GM21576 (cell line): ENCODE data around the gene AGPAT3.
A peak's percentile ranks its signal among the peaks of the same experiment; 100 is the strongest.

Source experiments
- ATAC-seq: cut with Tn5 transposase; IDR thresholded peaks from one replicate; pipeline ENCODE4 v1.9.1; 2021; ENCODE audit warnings: mild to moderate bottlenecking, moderate library complexity; ENCODE audit not compliant: unreplicated experiment

AGPAT3 gene

DNA sequence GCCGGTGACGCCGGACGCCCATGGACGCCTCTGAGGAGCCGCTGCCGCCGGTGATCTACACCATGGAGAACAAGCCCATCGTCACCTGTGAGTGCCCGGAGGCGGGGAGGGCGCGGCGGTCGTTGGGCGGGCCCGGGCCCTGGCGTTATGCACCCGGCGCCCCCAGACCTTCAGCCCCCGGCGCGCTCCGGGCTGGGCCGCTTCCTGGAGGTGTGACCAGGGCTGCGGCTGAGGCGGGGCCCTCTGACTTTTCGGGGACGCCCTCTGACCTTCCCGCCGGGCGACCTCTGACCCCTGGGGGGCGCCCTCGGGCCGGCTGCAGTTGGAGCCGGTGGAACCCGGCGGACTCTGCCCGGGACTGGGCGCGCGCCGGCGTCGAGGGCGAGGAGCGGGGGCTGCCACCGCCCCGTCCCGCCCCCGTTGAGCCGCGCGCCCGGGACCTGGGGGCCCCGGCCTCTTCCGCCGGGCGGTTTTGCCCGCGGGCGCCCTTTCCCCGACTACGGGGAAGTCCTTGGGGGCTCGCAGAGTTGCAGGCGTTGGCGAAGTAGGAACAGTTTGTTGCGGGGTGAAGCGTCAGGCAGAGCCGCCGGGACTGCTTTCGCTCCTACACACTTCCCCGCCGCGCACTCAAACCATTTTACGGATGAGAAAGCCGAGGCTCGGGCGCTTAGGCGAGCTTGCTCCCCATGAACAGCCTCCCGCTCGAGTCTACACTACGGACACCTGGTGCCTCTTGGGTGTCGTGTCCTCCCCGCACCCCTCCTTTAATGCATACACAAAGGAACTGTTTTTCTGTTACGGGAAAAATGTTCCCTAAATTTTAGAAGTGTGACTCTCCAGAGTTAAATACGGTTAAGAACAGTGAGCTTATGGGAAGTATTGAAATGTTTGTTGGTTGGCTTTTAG is 147.7 kb downstream of the AGPAT3 start:
- peak; percentile 63 for ATAC-seq

DNA sequence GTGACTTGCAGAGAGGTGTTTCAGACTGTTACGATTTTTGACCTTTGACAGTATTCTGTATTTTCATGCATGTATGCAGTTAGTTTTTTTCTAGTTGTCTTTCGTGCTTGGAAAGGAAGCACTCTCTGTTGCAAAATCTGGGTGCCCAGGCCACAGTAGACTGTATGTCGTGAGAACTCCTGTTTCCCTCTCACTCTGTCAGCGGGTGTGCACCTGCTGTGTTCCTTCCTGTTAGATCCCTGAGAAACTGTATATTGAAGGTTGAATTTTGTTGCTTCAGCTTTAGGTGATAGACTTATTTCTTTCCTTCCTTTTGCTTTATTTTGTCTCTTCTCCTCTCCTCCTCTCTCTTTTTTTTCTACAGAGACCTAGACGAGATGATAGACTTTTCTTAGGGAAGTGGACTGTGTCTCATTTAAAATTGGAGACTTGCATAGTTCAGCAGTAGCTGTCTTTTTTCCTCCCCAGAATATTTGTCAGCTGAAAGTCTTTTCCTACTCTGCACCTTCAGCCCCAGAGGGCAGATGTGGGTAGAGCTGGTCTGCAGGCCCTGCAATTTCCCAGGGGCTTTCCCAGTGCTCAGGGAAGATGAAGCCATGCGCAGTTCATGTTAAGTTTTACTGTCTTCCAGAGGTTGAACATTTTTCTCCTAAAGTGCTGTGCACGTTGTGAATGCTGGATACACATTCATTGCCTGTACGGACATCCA is 148.5 kb downstream of the AGPAT3 start:
- no peak for ATAC-seq

DNA sequence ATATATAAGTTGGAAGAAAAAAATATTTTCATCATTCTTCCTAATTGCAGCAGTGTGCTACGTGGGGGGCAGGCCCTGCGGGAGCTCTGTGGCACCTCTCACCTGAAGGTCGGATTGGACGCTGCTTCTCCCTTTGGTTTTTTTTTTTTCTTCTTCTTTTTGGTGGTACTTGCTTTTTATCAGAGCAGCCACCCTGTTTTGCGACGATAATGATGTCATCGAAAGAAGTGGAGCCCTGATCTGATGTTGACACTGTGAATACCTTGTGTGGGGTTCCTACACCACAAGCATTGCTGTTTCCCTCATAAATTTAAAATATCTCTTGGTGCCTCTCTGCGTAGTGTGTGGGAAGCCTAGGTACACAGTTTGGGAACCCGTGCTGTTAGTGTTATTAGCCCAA is 152.6 kb downstream of the AGPAT3 start:
- no peak for ATAC-seq

DNA sequence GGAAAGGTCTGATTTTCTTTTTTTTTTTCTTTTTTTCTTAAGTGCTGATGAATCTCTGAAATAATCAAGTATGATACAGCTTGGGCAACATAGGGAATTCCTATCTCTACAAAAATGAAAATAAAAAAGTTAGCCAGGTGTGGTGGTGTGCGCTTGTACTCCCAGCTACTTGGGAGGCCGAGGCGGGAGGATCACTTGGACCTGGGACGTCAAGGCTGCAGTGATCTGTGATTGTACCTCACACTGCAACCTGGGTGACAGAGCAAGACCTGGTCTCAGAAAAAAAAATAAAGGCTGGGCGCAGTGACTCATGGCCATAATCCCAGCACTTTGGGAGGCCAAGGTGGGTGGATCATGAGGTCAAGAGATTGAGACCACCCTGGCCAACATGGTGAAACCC is 153.1 kb downstream of the AGPAT3 start:
- no peak for ATAC-seq

DNA sequence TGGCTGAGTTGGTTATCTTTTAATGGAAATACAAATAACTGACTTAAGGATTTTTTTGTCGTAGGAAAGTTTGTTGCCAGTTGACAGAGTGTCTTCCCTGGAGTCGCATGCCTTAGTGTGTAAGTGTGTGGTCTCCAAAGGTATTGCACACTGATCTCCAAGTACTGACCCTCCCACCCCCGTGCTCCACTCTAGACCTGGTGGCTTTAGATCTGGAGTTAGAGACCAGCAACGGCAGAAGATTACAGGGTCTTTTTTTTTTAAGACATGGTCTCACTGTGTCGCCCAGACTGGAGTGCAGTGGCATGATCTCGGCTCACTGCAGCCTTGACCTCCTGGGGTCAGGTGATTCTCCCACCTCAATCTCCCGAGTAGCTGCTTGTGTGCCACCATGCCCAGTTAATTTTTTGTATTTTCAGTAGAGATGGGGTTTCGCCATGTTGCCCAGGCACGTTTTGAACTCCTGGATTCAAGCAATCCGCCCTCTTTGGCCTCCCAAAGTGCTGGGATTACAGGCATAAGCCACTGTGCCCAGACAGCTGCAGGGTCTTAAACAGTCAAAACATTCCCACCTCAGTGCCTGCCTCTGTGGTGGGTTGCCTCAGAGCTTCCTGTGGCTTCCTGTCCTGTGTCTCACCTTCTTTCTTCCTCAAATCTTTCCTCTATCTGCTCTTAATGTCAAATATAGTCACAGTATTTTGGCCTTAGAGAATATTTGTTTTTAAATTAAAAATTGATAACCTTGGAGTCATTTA is 154.0 kb downstream of the AGPAT3 start:
- no peak for ATAC-seq

DNA sequence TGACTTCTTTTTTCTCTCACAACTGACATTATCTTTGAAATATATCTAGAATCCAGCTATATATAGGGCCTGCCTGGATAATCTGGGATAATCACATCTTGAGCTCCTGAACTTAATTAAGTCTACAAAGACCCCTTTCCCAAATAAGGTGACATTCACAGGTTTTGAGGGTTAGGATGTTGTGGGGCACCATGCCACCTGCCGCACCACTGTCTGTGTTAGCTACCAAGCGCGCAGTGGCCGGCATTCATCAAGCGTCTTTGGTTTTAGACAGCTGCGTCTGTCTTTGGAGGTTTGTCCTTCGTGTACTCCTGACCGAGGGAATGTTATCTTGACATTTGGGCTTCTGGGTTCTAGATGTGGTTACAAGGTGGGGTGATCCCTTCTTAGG is 154.5 kb downstream of the AGPAT3 start:
- ATAC-seq, result no peak

DNA sequence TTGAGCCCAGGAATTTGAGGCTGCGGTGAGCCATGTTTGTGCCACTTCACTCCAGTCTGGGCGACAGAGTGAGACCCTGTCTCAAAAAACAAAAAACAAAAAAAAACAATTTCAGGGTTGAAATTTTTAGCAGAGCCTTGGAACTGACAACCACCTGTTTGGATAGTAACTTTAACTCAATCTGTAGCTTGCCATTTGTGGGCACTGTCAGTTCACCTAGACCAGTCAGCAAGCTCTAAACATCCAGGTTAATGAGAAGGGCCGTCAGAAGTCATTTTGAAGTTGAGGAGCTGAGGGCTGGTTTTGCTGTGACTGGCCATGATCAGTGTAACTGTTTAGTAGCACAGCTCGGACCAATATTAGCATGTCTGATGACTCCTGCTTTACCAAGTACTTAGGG is 155.5 kb downstream of the AGPAT3 start:
- no peak for ATAC-seq

DNA sequence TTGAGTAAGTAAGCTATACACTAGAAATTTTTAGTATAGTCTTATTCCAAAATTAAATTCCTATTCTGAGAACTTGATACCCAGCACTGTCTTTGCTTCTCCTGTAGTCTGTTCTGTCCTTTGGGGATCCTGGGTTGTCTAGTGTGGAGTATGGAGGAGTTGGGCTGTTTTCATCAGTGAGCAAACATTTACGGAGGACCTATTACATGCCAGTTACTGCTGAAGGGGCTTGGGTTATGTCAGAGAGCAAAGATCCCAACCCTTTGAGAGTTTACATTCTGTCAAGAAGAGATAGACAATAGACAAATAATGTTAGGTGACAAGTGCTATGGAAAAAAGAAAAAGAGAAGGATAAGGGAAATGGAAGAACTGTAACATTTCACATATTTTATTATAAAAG is 156.0 kb downstream of the AGPAT3 start:
- ATAC-seq, result no peak

DNA sequence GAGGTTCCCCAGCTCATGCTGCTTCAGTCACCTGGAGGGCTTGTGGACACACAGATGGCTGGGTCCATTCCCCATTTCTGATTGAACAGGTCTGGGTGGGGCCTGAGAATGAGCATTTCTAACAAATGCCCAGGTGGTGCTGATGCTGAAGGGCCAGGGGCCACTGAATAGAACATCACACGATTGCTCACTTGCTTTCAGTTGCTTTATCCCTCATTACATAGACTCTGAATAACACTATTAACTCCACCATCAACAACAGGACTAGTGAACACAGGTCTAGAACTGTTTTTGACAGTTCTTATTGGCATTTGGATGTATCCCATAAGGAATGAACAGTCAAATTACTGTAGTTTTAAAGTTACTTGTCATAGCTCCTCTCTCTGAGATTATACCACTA is 159.2 kb downstream of the AGPAT3 start:
- ATAC-seq, result no peak

DNA sequence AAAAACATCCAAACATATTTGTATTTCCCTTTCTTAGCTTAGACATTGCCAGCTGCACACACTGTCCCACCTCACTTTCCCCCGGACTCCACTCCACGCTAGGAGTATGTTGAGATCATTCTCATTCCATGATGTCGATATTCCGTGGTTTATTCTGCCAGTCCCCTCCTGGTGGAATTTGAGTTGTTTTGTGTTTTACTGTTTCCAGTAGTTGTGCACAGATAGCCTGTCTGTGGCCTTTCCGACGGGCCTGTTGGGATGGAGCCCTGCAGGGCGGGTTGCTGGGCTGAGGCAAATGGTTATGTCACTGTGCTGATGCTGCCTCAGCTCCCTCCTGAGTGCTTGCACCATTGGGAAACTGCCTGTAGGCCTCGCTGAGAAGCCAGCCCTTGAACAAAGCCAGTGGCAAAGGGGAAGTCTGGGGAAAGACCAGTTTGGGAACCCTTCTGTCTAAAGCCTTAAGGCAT is 159.9 kb downstream of the AGPAT3 start:
- ATAC-seq, result no peak

DNA sequence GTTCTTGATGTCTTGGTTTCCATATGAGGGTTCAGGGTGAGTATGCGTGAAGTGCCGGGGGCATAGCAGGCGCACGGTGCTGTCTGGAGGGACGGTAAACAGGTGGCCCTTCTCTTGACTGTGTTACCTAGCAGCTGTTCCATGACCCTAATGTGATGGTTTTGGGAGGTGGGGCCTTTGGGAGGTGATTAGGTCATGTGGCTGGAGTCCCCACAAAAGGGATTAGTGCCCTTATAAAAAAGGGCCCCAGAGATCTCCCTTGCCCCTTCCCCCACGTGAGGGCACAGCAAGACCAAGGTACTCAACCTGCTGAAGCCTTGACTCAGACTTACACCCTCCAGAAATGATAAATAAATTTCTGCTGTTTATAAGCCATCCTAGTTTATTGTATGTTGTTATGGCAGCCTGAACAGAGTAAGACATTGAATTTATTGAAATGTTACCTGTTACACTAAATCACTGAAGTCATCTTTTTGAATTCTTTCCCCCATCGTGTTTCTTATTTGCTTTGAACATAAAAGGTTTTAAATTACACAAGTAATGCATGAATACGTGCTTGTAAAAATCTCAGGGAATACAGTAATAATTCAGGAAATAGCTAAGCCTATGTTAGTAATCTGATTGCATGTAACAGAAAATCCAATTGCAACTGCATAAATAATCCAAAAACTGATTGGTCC is 162.7 kb downstream of the AGPAT3 start:
- no peak for ATAC-seq

DNA sequence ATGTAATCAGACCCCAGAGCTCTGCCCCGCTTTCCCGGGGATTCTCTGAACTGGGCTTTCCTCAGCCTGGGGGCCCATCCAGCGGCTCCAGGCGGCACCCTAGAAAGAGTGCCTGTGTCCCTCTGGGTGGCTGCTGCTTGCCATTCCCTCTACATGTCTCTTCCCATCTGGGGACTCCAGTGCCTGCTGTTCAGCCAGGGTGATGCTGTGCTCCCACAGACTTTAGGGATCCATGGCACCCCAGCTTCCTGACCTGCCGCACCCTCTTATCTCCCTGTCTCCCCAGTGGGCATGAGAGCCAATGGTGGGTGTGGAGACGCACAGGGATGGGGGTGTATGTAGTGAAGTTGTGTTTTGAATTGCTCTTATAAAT is 163.2 kb downstream of the AGPAT3 start:
- no peak for ATAC-seq

DNA sequence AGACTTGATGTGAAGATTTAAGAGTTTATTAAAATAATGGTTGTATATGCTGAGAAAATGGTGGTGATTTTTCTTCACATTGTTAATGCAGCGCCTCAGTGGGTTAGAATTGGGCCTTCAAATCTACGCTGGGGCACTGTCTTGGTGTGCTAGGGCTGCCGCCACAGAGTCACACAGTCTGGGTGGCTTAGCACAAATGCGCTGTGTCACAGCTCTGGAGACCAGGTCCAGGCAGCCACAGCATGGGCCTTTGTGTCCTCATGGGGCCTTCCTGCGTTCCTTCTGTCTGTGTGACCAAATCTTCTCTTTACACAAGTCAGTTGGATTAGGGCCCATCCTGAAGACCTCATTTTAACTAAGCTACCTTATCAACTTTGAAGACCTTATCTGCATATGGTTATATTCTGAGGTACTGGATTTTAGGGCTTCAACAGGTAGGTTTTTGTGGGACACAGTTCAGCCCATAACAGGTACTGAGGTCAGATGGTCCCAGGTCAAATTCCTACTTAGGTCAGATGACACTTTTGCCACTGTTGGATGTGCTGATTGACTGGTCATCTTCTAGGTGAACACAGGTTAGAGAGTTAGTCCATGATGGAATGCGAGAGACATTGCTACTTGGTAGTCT is 164.6 kb downstream of the AGPAT3 start:
- ATAC-seq, result no peak

DNA sequence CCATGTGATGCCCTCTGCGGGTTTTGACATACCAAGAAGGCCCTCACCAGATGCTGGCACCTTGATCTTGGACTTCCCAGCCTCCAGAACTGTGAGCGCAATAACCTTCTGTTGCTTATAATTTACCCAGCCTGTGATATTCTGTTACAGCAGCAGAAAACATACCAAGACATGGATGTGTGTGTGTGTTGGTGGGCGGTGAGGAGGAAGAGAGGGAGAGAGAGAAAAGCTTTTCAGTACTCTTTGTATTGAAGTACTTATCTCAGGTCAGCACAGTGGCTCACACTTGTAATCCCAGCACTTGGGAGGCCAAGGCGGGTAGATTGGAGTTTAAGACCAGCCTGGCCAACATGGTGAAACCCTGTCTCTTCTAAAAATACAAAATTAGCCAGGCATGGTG is 170.2 kb downstream of the AGPAT3 start:
- no peak for ATAC-seq
